ENCODE measurements around the gene IGFN1.

Gene IGFN1

GRCh38 chr1:201220388-201220715 is 29.7 kb downstream of the IGFN1 start:
- H3K4me3 ChIP-seq (ENCODE audit: low read length) = no peak overlapping the region
- TF ChIP-seq, protein P1, sequence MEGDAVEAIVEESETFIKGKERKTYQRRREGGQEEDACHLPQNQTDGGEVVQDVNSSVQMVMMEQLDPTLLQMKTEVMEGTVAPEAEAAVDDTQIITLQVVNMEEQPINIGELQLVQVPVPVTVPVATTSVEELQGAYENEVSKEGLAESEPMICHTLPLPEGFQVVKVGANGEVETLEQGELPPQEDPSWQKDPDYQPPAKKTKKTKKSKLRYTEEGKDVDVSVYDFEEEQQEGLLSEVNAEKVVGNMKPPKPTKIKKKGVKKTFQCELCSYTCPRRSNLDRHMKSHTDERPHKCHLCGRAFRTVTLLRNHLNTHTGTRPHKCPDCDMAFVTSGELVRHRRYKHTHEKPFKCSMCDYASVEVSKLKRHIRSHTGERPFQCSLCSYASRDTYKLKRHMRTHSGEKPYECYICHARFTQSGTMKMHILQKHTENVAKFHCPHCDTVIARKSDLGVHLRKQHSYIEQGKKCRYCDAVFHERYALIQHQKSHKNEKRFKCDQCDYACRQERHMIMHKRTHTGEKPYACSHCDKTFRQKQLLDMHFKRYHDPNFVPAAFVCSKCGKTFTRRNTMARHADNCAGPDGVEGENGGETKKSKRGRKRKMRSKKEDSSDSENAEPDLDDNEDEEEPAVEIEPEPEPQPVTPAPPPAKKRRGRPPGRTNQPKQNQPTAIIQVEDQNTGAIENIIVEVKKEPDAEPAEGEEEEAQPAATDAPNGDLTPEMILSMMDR (IDR thresholded peaks at IDR 0.05; ENCODE audit: insufficient read depth, low read depth, low read length, missing control alignments) = no peak
- DNase-seq (ENCODE audit: low read depth) = no peak

GRCh38 chr1:201221201-201221846 is 30.7 kb downstream of the IGFN1 start:
- no peak overlapping the region for H3K4me3 ChIP-seq (ENCODE audit: low read length)
- DNase-seq (ENCODE audit: low read depth) = no peak
- TF ChIP-seq, protein P1 (IDR thresholded peaks at IDR 0.05; ENCODE audit: insufficient read depth, low read depth, low read length, missing control alignments) = no peak

- no peak overlapping the region for H3K4me3 ChIP-seq (ENCODE audit: low read length)
- TF ChIP-seq, protein P1 (IDR thresholded peaks at IDR 0.05; ENCODE audit: insufficient read depth, low read depth, low read length, missing control alignments) = no peak
- no peak for DNase-seq (ENCODE audit: low read depth)
Measured at GRCh38 chr1:201222125-201222524, 31.5 kb downstream of the IGFN1 start.

DNA sequence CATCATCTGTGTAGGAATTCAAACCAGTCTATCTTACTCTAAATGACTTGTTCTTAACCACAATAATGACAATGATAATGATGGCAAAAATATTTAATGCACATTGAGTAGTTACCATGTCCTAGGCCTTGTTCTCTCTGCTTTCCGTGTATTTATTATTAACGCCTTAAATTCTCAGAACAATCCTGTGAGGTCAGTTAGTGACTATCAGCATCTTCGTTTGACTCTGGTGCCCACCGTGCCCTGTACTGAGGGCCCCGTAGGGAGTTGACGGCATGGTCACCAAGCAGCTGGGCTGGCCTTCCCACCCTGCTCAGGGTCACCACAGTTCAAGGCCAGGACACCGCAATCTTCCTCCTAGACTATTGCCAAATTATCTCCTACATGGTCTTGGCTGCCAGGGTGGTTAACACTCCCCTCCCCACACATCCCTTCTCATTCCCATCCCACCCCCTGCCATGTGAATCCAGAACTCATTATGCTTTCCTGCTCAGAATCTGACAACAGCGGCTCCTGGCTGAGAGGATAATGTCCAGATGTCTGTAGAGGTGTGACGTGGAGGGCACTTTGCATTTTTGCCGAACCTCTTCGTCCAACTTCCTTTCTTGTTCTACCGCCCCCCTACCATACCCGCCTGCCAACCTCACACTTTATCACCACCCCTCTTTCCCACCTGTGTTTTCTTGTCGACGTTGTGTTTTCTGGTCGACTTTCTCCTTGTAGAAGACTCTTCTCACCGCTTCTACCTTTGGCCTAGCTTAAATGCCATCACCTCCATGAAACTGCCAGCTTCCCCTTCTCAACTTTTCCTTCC is 33.4 kb downstream of the IGFN1 start:
- TF ChIP-seq, protein P1 (IDR thresholded peaks at IDR 0.05; ENCODE audit: insufficient read depth, low read depth, low read length, missing control alignments) = no peak
- no peak overlapping the region for H3K4me3 ChIP-seq (ENCODE audit: low read length)
- no peak for DNase-seq (ENCODE audit: low read depth)

DNA sequence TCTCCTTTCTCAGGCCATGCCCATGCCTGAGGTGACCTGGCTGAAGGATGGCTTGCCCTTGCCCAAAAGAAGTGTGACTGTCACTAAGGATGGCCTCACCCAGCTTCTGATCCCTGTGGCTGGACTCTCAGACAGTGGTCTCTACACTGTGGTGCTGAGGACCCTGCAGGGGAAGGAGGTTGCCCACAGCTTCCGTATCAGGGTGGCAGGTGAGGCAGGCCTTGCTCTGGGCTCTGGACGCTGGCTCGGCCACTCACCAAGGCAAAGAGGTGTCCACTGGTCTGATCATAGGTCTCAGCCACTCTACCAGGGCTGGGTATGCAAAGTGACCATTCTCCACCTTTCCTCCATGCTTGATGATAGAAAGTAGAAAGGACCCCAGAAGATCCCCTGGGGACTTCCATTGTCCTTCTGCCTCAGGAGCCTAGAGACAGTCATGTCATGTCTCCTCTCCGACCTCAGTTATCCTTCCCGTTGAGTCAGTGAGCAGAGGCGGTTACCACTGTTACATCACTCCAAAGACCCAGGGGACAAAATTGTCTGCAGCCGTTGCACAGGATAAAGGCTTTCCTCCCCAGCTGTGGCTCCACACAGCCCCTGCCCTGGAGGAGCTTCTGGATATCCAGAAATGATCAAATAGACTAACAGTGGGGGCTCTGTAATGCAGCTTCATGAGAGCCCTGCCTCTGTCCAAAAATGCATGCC is 34.2 kb downstream of the IGFN1 start:
- DNase-seq (ENCODE audit: low read depth) = no peak
- H3K4me3 ChIP-seq (ENCODE audit: low read length) = no peak overlapping the region
- TF ChIP-seq, protein P1 (IDR thresholded peaks at IDR 0.05; ENCODE audit: insufficient read depth, low read depth, low read length, missing control alignments) = no peak

GRCh38 chr1:201226178-201226514 is 35.5 kb downstream of the IGFN1 start:
- no peak for DNase-seq (ENCODE audit: low read depth)
- no peak overlapping the region for H3K4me3 ChIP-seq (ENCODE audit: low read length)
- TF ChIP-seq, protein P1 (IDR thresholded peaks at IDR 0.05; ENCODE audit: insufficient read depth, low read depth, low read length, missing control alignments) = no peak
